Activated CD4-positive, alpha-beta T cell treated with anti-CD3 and anti-CD28 coated beads, Interleukin-2, amount 10 ng/mL, durations not matched to agents 7 days and 5 days (primary cell): ENCODE measurements around the gene EPHA3. TPM values are rescaled to one million over a fixed set of nuclear protein-coding genes. Genes with fewer than 3 reads are reported as not detected.

ENCODE experiments used
- CTCF ChIA-PET: fragments of 350-600 bp; sonication (Branson Sonifier 250); formaldehyde crosslinking; loops from one replicate; lab custom pipeline; 2021; ENCODE audit warnings: antibody characterized with exemption; lab: Charles Lee
- POLR2A ChIA-PET: fragments of 350-600 bp; sonication (Branson Sonifier 250); formaldehyde crosslinking; loops from one replicate; lab custom pipeline; 2021; ENCODE audit warnings: antibody characterized with exemption; lab: Charles Lee
- DNase-seq: peaks from one replicate; pipeline ENCODE4 v3.0.0-alpha.2; 2020
- H3K27ac Mint-ChIP-seq: one replicate; pipeline ENCODE4 v1.8.0; 2021; ENCODE audit warnings: mild to moderate bottlenecking, moderate library complexity, mixed read lengths
- H3K27me3 Mint-ChIP-seq: one replicate; pipeline ENCODE4 v1.8.0; 2021; ENCODE audit warnings: mixed read lengths
- H3K36me3 Mint-ChIP-seq: one replicate; pipeline ENCODE4 v1.8.0; 2021; ENCODE audit warnings: low read depth, mixed read lengths
- H3K4me1 Mint-ChIP-seq: one replicate; pipeline ENCODE4 v1.8.0; 2021; ENCODE audit warnings: mixed read lengths
- H3K4me3 Mint-ChIP-seq: one replicate; pipeline ENCODE4 v1.8.0; 2021; ENCODE audit warnings: mild to moderate bottlenecking, moderate library complexity, mixed read lengths
- H3K9me3 Mint-ChIP-seq: one replicate; pipeline ENCODE4 v1.8.0; 2021; ENCODE audit warnings: mixed read lengths
- total RNA-seq, 2 experiments: library from RNA; stranded (reverse); gene quantifications; one replicate each; pipeline ENCODE4 v1.2.3, GENCODE V29; 2021

EPHA3 gene
- total RNA-seq, 2 experiments from 2014 or later = not detected

- no peak overlapping the region for H3K27ac Mint-ChIP-seq
- ChIA-PET CTCF (no interaction called here), POLR2A (no interaction called here)
- no peaks in the 10 kb centered on the region for H3K36me3 Mint-ChIP-seq
- no peak overlapping the region for H3K4me3 Mint-ChIP-seq
- peaks cover 18% of the 10 kb centered on the region for H3K9me3 Mint-ChIP-seq
- no peaks in the 10 kb centered on the region for H3K27me3 Mint-ChIP-seq
- no peaks in the 10 kb centered on the region for H3K4me1 Mint-ChIP-seq
- DNase-seq = no peak
Measured at GRCh38 chr3:89368846-89369245, 261.4 kb downstream of the EPHA3 start.

- no peak overlapping the region for H3K4me3 Mint-ChIP-seq
- no peaks in the 10 kb centered on the region for H3K27me3 Mint-ChIP-seq
- H3K27ac Mint-ChIP-seq = no peak overlapping the region
- ChIA-PET CTCF (no interaction called here), POLR2A (interaction anchor here (0.6 kb wide), 1 partner anchor 326 kb away, joined by 5 read pairs; no protein-coding TSS in a partner anchor)
- H3K36me3 Mint-ChIP-seq = no peaks in the 10 kb centered on the region
- no peak for DNase-seq
- peaks cover 13% of the 10 kb centered on the region for H3K9me3 Mint-ChIP-seq
- H3K4me1 Mint-ChIP-seq = no peaks in the 10 kb centered on the region
Measured at GRCh38 chr3:89372456-89372855, 265.0 kb downstream of the EPHA3 start.

- no peaks in the 10 kb centered on the region for H3K36me3 Mint-ChIP-seq
- no peaks in the 10 kb centered on the region for H3K27me3 Mint-ChIP-seq
- no peak for DNase-seq
- ChIA-PET CTCF (no interaction called here), POLR2A (no interaction called here)
- peaks cover 7% of the 10 kb centered on the region for H3K9me3 Mint-ChIP-seq
- no peaks in the 10 kb centered on the region for H3K4me1 Mint-ChIP-seq
- no peak overlapping the region for H3K27ac Mint-ChIP-seq
- no peak overlapping the region for H3K4me3 Mint-ChIP-seq
Measured at GRCh38 chr3:89373434-89373833, 266.0 kb downstream of the EPHA3 start.

GRCh38 chr3:89375451-89375850 lies 268.0 kb downstream of the EPHA3 start:
- no peak overlapping the region for H3K4me3 Mint-ChIP-seq
- no peak for DNase-seq
- H3K27me3 Mint-ChIP-seq = no peaks in the 10 kb centered on the region
- H3K27ac Mint-ChIP-seq = no peak overlapping the region
- CTCF ChIA-PET = no interaction called here
- no peaks in the 10 kb centered on the region for H3K36me3 Mint-ChIP-seq
- POLR2A ChIA-PET = no interaction called here
- H3K9me3 Mint-ChIP-seq = peaks cover 1% of the 10 kb centered on the region
- no peaks in the 10 kb centered on the region for H3K4me1 Mint-ChIP-seq

- Mint-ChIP-seq H3K27ac (no peak overlapping the region), H3K36me3 (no peaks in the 10 kb centered on the region), H3K4me3 (no peak overlapping the region), H3K27me3 (no peaks in the 10 kb centered on the region), H3K9me3 (peaks cover 4% of the 10 kb centered on the region), H3K4me1 (no peaks in the 10 kb centered on the region)
- ChIA-PET POLR2A (no interaction called here), CTCF (no interaction called here)
- DNase-seq = no peak
Measured at GRCh38 chr3:89380016-89380415, 272.6 kb downstream of the EPHA3 start.

GRCh38 chr3:89392991-89393390 lies 285.6 kb downstream of the EPHA3 start:
- Mint-ChIP-seq H3K36me3 (no peaks in the 10 kb centered on the region), H3K9me3 (peaks cover 3% of the 10 kb centered on the region), H3K27ac (no peak overlapping the region), H3K27me3 (no peaks in the 10 kb centered on the region), H3K4me1 (no peaks in the 10 kb centered on the region), H3K4me3 (no peak overlapping the region)
- CTCF ChIA-PET = no interaction called here
- DNase-seq = no peak
- POLR2A ChIA-PET = no interaction called here

- no peaks in the 10 kb centered on the region for H3K4me1 Mint-ChIP-seq
- ChIA-PET POLR2A (no interaction called here), CTCF (no interaction called here)
- no peaks in the 10 kb centered on the region for H3K9me3 Mint-ChIP-seq
- H3K27me3 Mint-ChIP-seq = no peaks in the 10 kb centered on the region
- no peaks in the 10 kb centered on the region for H3K36me3 Mint-ChIP-seq
- H3K27ac Mint-ChIP-seq = no peak overlapping the region
- no peak overlapping the region for H3K4me3 Mint-ChIP-seq
- no peak for DNase-seq
Measured at GRCh38 chr3:89395456-89395855, 288.0 kb downstream of the EPHA3 start.

GRCh38 chr3:89395996-89396395 lies 288.6 kb downstream of the EPHA3 start:
- Mint-ChIP-seq H3K9me3 (no peaks in the 10 kb centered on the region), H3K27ac (no peak overlapping the region), H3K36me3 (no peaks in the 10 kb centered on the region), H3K4me3 (no peak overlapping the region), H3K4me1 (no peaks in the 10 kb centered on the region), H3K27me3 (no peaks in the 10 kb centered on the region)
- CTCF ChIA-PET = no interaction called here
- POLR2A ChIA-PET = no interaction called here
- DNase-seq = no peak

- Mint-ChIP-seq H3K4me1 (no peaks in the 10 kb centered on the region), H3K4me3 (no peak overlapping the region), H3K27me3 (no peaks in the 10 kb centered on the region), H3K9me3 (no peaks in the 10 kb centered on the region), H3K27ac (no peak overlapping the region), H3K36me3 (no peaks in the 10 kb centered on the region)
- DNase-seq = no peak
- CTCF ChIA-PET = no interaction called here
- POLR2A ChIA-PET = no interaction called here
Measured at GRCh38 chr3:89402051-89402450, 294.6 kb downstream of the EPHA3 start.

- Mint-ChIP-seq H3K9me3 (peaks cover 4% of the 10 kb centered on the region), H3K4me3 (no peak overlapping the region), H3K27me3 (no peaks in the 10 kb centered on the region), H3K4me1 (no peaks in the 10 kb centered on the region), H3K36me3 (no peaks in the 10 kb centered on the region), H3K27ac (no peak overlapping the region)
- DNase-seq = no peak
- POLR2A ChIA-PET = no interaction called here
- CTCF ChIA-PET = no interaction called here
Measured at GRCh38 chr3:89405176-89405575, 297.8 kb downstream of the EPHA3 start.

GRCh38 chr3:89405593-89405992 lies 298.2 kb downstream of the EPHA3 start:
- Mint-ChIP-seq H3K4me3 (no peak overlapping the region), H3K36me3 (no peaks in the 10 kb centered on the region), H3K27ac (no peak overlapping the region), H3K27me3 (no peaks in the 10 kb centered on the region), H3K9me3 (peaks cover 4% of the 10 kb centered on the region), H3K4me1 (no peaks in the 10 kb centered on the region)
- ChIA-PET CTCF (no interaction called here), POLR2A (no interaction called here)
- DNase-seq = no peak

- H3K9me3 Mint-ChIP-seq = peaks cover 4% of the 10 kb centered on the region
- POLR2A ChIA-PET = no interaction called here
Measured at GRCh38 chr3:89411201-89411600, 303.8 kb downstream of the EPHA3 start.

GRCh38 chr3:89414270-89414669 lies 306.8 kb downstream of the EPHA3 start:
- Mint-ChIP-seq H3K27me3 (no peaks in the 10 kb centered on the region), H3K27ac (no peak overlapping the region), H3K4me1 (no peaks in the 10 kb centered on the region), H3K9me3 (peaks cover 6% of the 10 kb centered on the region), H3K36me3 (no peaks in the 10 kb centered on the region), H3K4me3 (no peak overlapping the region)
- POLR2A ChIA-PET = no interaction called here
- CTCF ChIA-PET = no interaction called here
- no peak for DNase-seq

More at GRCh38 chr3:89411201-89411600, 303.8 kb downstream of the EPHA3 start:
- Mint-ChIP-seq H3K36me3 (no peaks in the 10 kb centered on the region), H3K4me3 (no peak overlapping the region), H3K4me1 (no peaks in the 10 kb centered on the region), H3K27ac (no peak overlapping the region), H3K27me3 (no peaks in the 10 kb centered on the region)
- CTCF ChIA-PET = no interaction called here
- no peak for DNase-seq

- ChIA-PET POLR2A (no interaction called here), CTCF (no interaction called here)
- DNase-seq = no peak
- Mint-ChIP-seq H3K27ac (no peak overlapping the region), H3K9me3 (peaks cover 5% of the 10 kb centered on the region), H3K27me3 (no peaks in the 10 kb centered on the region), H3K4me1 (no peaks in the 10 kb centered on the region), H3K4me3 (no peak overlapping the region), H3K36me3 (no peaks in the 10 kb centered on the region)
Measured at GRCh38 chr3:89419647-89420241, 312.3 kb downstream of the EPHA3 start.
